ENCODE measurements around the gene PRR36.

Gene PRR36

DNA sequence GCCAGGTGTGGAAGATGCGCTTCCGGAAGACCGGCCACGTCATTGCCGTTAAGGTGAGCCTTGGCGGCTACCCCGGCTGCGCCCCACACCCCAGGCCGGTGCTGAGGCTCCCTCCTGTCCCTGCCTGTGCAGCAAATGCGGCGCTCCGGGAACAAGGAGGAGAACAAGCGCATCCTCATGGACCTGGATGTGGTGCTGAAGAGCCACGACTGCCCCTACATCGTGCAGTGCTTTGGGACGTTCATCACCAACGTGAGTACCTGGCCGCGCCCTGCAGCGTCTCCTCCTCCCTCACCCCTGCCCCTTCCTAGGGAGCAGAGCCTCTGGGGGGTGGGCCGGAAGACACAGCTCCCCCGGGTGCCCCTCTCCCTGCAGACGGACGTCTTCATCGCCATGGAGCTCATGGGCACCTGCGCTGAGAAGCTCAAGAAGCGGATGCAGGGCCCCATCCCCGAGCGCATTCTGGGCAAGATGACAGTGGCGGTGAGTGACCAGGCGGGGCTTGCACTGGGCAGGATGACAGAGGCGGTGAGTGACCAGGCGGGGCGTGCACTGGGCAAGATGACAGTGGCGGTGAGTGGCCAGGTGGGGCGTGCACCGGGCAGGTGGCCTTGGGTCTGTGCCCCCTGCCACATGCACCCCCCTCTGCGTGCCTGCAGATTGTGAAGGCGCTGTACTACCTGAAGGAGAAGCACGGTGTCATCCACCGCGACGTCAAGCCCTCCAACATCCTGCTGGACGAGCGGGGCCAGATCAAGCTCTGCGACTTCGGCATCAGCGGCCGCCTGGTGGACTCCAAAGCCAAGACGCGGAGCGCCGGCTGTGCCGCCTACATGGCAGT, 36.4 kb upstream of the PRR36 start:
- in situ Hi-C loops (cut with HindIII; ENCODE audit: low pct_unique_long_range_greater_than_20kb, low sequenced_read_pairs), result no loop called here
- DNase-seq (ENCODE audit: low read depth in 1 of 2, low spot score in 1 of 2), result no peak
- no peak for TF ChIP-seq JUND (IDR thresholded peaks at IDR 0.05; ENCODE audit: low read depth)

DNA sequence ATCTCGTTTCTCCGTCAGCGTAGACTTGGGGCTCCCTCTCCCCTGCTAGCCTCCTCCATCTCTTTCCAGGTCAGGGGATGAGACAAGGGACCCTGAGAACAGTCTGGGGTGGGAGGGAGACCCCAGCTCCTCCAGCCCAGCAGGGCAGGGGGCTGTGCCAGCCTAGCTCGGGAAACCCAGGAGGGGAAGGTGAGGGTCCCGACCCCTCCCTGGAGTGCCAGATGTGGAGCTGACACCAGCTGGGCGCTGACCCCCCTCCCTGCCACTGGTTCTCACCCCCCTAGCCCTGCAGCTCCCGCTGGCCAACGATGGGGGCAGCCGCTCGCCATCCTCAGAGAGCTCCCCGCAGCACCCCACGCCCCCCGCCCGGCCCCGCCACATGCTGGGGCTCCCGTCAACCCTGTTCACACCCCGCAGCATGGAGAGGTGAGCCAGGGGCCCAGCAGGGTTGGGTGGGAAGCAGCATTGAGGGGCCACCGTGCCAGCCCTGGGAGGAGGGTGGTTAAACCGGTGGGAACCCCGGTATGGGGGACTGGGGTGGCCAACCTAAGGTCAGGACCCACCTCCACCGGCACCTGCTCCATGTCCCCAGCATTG, 35.4 kb upstream of the PRR36 start:
- DNase-seq (ENCODE audit: low read depth in 1 of 2, low spot score in 1 of 2), result no peak
- TF ChIP-seq JUND (IDR thresholded peaks at IDR 0.05; ENCODE audit: low read depth), result no peak
- in situ Hi-C loops (cut with HindIII; ENCODE audit: low pct_unique_long_range_greater_than_20kb, low sequenced_read_pairs), result no loop called here

DNA sequence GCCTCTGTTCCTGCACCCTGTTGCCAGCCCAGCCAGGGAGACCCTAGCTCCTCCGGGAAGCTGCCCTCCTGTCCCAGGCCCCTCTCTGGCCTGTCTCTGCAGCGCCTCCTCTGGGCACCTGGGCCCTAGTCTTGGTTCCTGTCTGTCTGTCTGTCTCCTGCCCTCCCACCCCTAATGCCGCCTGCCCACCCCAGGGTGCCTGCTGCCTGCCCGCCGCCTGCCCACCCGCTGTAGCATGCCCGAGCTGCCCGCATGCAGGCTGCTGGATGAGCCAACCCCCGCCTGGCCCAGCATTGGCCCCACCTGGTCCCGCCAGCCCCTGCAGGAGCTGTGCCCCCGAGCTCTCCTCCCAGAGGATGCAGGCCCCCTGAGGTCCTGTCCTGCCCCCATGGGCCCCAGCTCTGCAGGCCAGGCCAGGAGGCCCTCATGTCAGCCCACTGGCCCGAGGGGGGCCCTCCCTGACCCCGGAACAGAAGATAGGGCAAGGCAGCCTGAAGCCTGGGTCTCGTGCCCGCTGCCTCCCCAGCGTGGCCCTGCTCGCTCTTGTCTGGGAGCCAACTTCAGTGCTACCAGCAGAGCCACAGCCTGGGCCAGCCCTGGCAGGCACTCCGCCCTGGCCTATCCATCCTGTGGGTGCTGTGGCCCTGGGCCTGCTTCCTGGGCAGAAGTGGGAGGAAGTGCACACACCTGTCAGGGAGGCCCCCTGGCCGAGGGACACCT, 34.7 kb upstream of the PRR36 start:
- in situ Hi-C loops (cut with HindIII; ENCODE audit: low pct_unique_long_range_greater_than_20kb, low sequenced_read_pairs), result no loop called here
- no peak for TF ChIP-seq JUND (IDR thresholded peaks at IDR 0.05; ENCODE audit: low read depth)
- DNase-seq (ENCODE audit: low read depth in 1 of 2, low spot score in 1 of 2), result no peak

DNA sequence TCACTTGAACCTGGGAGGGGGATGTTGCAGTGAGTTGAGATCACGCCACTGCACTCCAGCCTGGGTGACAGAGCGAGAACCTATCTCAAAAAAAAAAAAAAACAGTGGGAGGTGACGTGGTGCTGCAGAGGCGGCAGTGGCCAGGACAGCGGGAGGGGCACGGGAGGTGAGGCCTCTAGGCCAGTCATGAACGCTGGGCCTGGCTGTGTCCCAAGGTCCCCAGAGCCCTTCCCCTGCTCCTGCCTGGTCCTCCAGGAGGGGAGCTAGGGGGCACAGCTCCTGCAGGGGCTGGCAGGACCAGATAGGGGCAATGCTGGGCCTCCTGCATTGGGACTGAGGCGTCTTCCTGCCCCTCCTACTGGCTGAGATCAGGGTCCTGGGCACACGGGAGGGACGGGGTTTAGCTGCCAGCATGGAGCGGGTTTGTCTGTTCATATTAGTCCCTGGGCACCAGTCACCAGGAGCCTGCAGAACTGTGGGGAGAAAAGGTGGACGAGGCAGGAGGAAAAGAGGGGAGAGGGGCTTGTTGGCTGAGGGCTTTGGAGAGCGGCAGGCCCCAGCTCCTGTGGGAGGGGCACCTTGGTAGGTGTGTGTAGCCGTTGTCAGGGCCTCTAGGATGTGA, 34.0 kb upstream of the PRR36 start:
- TF ChIP-seq JUND (IDR thresholded peaks at IDR 0.05; ENCODE audit: low read depth), result no peak
- no peak for DNase-seq (ENCODE audit: low read depth in 1 of 2, low spot score in 1 of 2)
- in situ Hi-C loops (cut with HindIII; ENCODE audit: low pct_unique_long_range_greater_than_20kb, low sequenced_read_pairs), result no loop called here

DNA sequence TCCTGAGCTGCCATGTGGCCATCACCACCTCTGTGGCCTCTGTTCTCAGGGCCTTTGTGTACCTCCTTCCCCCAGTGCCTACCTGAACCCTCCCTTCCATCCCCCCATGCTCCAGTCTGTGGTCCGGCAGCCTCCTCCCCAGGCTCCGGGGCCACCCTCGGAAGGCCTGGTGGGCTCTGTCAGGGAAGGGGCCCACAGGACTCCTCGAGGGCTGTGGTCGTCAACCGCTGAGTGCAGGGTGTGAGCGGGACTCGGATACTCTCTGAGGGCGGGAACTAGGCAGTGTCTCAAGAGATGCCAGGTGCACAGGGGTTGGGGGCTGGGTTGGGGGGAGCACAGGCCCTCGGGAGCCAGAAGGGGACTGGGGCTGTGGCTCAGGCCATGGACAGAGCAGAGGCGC, 33.4 kb upstream of the PRR36 start:
- no peak for DNase-seq (ENCODE audit: low read depth in 1 of 2, low spot score in 1 of 2)
- TF ChIP-seq JUND (IDR thresholded peaks at IDR 0.05; ENCODE audit: low read depth), result no peak
- in situ Hi-C loops (cut with HindIII; ENCODE audit: low pct_unique_long_range_greater_than_20kb, low sequenced_read_pairs), result no loop called here

DNA sequence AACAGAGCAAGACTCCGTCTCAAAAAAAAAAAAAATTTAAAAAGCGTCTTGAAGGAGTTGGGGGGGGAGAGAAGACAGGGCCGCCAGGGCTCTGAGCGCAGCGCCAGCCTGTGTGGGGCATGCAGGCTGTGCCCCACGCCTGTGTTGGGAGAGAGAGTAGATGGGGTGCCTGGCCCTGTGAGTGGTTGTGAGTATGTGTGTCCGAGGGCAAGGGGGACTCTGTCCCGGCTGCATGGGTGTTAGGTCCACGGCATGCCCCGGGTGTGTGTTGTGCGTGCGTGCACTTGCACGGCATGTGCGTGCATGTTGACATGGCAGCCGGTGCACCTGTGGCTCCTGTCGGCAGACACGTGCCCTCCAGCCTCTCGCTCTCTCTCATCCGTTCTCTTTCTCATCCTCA, 32.9 kb upstream of the PRR36 start:
- in situ Hi-C loops (cut with HindIII; ENCODE audit: low pct_unique_long_range_greater_than_20kb, low sequenced_read_pairs), result no loop called here
- no peak for TF ChIP-seq JUND (IDR thresholded peaks at IDR 0.05; ENCODE audit: low read depth)
- no peak for DNase-seq (ENCODE audit: low read depth in 1 of 2, low spot score in 1 of 2)

DNA sequence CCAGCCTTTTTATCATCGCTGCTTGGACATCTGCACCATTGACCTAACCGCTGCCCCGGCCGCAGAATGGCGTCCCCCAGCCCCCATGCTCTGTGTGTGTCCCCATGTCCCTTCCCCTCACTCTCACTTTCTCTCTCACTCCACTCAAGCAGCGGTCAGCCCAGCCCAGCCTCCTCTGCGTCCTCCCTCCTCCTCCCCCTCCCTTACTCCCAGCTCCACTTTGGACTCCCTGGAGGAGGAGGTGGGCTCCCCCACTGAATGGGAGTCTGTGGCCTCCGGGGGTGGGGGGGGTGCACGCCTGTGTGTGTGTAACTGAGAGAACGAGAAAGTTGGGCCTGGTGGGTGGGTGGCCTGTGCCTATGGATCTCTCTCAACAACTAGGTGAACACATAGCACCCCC, 31.7 kb upstream of the PRR36 start:
- no peak for DNase-seq (ENCODE audit: low read depth in 1 of 2, low spot score in 1 of 2)
- in situ Hi-C loops (cut with HindIII; ENCODE audit: low pct_unique_long_range_greater_than_20kb, low sequenced_read_pairs), result no loop called here
- TF ChIP-seq JUND (IDR thresholded peaks at IDR 0.05; ENCODE audit: low read depth), result no peak

DNA sequence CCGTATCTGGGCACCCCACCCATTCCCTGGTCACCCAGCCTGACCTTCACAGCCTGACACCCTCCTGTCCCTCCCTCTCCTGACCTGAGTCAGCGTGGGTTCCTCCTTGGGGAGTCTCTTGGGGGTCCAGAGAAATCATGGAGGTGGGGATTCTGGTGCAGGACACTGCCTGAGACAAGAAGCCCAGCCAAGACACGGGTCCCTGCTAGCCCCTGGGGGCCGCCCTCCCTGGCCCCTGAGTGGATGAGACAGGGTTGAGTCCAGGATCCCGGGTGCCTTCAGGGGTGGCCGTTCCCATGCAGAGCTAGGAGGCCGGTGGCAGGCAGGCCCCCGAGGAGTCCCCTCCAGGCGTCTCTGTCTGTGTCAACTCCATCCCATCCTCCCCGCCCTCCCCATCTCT, 31.1 kb upstream of the PRR36 start:
- no peak for DNase-seq (ENCODE audit: low read depth in 1 of 2, low spot score in 1 of 2)
- no peak for TF ChIP-seq JUND (IDR thresholded peaks at IDR 0.05; ENCODE audit: low read depth)
- in situ Hi-C loops (cut with HindIII; ENCODE audit: low pct_unique_long_range_greater_than_20kb, low sequenced_read_pairs), result no loop called here

DNA sequence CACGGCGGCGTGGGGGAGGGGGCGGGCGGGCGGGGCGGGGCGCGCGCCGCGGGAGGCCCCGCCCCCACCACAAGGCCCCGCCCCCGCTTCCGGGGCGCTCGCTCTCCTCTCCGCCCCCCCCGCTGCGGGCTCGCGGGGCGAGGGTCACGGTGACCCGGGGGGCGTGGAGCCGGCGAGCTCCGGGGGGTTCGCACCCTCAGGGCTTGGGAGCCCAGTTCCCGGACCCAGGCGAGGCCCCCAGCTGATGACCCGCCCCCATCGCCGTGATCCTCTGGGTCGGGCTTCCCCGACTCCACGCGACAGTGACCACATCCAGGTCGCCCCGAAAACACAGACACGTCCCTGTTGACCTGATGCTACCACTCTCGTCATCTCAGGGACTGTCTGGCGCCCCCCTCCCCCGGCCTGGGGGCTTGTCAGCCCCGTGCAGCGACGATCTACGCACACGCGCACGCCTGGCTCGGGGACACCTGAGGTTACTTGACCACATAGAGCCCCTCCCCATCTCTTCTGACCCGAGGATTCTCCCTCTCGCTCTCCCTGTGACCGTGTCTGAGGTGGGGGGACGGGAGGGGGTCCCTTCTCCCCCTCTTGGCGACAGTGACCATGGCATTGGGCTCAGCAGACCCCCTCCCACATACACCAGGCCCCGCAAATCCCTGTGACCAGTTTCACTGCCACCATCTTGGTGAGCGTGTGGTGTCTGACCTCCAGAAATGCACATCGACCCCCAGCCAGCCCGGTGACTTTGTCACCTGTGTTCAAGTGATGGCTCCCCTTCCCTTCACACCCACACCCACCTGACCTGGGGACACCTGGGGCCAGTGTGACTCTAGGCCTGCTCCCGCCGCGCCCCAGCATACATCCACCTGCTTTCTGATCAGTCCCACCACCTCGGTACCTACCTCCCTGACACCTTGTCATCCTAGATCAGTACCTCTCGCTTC, 30.2 kb upstream of the PRR36 start:
- in situ Hi-C loops (cut with HindIII; ENCODE audit: low pct_unique_long_range_greater_than_20kb, low sequenced_read_pairs), result no loop called here
- peak; percentile 23 to 40 for DNase-seq (ENCODE audit: low read depth in 1 of 2, low spot score in 1 of 2)

DNA sequence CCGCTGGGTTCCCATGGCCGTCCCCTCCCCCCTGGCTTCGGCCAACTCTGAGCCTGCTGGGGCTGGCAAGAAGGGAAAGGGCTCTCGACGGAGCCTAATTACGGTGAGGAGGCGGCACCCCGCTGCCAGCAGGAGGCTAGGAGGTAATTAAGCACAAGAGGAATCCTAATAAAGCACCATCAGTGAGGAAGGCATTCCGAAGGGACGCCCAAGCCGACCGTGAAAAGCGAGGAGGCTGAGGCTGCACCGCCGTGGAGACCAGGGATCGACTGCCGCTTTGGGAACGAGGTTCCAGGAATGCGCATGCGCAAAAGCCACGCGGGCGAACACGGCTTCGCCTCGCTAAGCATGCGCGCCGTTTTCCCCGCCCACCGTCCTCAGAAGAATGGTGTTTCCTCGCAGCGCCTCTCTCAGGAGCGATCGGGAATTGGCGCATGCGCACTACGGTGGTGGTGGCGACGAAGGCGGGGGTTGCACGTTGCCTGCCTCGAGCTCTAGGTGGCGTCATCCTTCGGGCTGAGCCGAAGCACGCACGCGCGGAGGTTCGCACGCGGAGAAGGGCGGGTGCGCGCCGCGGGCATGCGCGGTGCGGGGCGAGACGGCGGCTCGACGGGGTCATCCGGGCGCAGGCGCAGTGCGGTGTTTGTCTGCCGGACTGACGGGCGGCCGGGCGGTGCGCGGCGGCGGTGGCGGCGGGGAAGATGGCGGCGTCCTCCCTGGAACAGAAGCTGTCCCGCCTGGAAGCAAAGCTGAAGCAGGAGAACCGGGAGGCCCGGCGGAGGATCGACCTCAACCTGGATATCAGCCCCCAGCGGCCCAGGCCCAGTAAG, 29.3 kb upstream of the PRR36 start, which contains the start of gene MAP2K7:
TSS of gene MAP2K7 (plus strand) at position 634 of the 830 bp plus-strand sequence. CDS start at position 702, 68 bp downstream.
- peak; percentile 90 to 98 for DNase-seq (ENCODE audit: low read depth in 1 of 2, low spot score in 1 of 2)
- in situ Hi-C loops (cut with HindIII; ENCODE audit: low pct_unique_long_range_greater_than_20kb, low sequenced_read_pairs), result no loop called here
- TF ChIP-seq JUND (IDR thresholded peaks at IDR 0.05; ENCODE audit: low read depth), result no peak

More for the DNA sequence above, 30.2 kb upstream of the PRR36 start:
- TF ChIP-seq JUND (IDR thresholded peaks at IDR 0.05; ENCODE audit: low read depth), result no peak

DNA sequence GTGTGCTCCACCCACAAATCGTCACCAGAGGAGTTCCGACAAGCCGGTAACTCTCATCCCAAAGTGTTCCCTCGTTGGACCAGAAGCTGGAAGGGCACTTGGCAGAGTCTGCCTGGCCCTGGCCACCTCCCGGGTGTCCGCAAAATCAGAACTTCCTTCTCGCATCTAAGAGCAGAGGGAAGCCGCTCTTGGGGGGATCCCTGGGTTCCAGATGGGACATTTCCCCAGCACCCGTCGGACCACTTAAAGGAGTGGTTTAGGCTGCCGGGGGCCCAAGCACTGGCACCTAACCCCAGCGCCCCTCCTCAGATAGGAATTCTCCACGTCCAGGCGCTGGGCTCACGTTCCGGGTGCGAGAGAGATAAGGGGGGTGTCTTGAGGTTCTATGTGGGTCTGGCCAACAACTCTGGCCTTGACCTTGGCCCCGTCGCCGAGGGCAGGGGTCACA, 28.6 kb upstream of the PRR36 start:
- in situ Hi-C loops (cut with HindIII; ENCODE audit: low pct_unique_long_range_greater_than_20kb, low sequenced_read_pairs), result no loop called here

More for the DNA sequence above, 28.6 kb upstream of the PRR36 start:
- no peak for TF ChIP-seq JUND (IDR thresholded peaks at IDR 0.05; ENCODE audit: low read depth)
- peak in 1 of 2 experiments; percentile 50 for DNase-seq (ENCODE audit: low read depth in 1 of 2, low spot score in 1 of 2)
